GM18526 (cell line): ENCODE results near the gene STIP1.

Experiments used
- POLR2A ChIP-seq: IDR thresholded peaks from 3 replicates; pipeline ENCODE4 v1.6.1; 2011; ENCODE audit not compliant: insufficient read length; ENCODE audit errors: extremely low read depth

Gene STIP1

GRCh38 chr11:64222651-64223000 is 36.7 kb downstream of the STIP1 start:
- TF ChIP-seq POLR2A, result no peak

GRCh38 chr11:64223001-64223651 is 37.2 kb downstream of the STIP1 start:
- TF ChIP-seq POLR2A, result no peak

- TF ChIP-seq POLR2A, result peak; percentile 24
Measured at GRCh38 chr11:64224151-64224890, 38.4 kb downstream of the STIP1 start.

- no peak for TF ChIP-seq POLR2A
Measured at GRCh38 chr11:64224891-64225607, 39.1 kb downstream of the STIP1 start.

GRCh38 chr11:64225608-64226506 is 39.9 kb downstream of the STIP1 start, which contains the start of the genes NUDT22 and TRPT1:
NUDT22 (plus strand) TSS chr11:64226274; CDS start chr11:64226653, 379 bp downstream.
TRPT1 (minus strand) TSS chr11:64226186; CDS start chr11:64225860, 326 bp downstream.
- TF ChIP-seq POLR2A, result peak; percentile 80

- TF ChIP-seq POLR2A, result no peak
Measured at GRCh38 chr11:64226507-64227051, 40.6 kb downstream of the STIP1 start.

- TF ChIP-seq POLR2A, result no peak
Measured at GRCh38 chr11:64227405-64227956, 41.5 kb downstream of the STIP1 start.

GRCh38 chr11:64229090-64229743 is 43.2 kb downstream of the STIP1 start:
- TF ChIP-seq POLR2A, result no peak

- TF ChIP-seq POLR2A, result no peak
Measured at GRCh38 chr11:64229744-64230170, 43.8 kb downstream of the STIP1 start.

- peak; percentile 52 for TF ChIP-seq POLR2A
Measured at GRCh38 chr11:64230171-64230984, 44.4 kb downstream of the STIP1 start, which contains the start of gene DNAJC4. DNAJC4 (plus strand) TSS chr11:64230548; CDS start chr11:64230855, 307 bp downstream.

- no peak for TF ChIP-seq POLR2A
Measured at GRCh38 chr11:64230985-64231365, 45.0 kb downstream of the STIP1 start.

- no peak for TF ChIP-seq POLR2A
Measured at GRCh38 chr11:64231546-64231945, 45.6 kb downstream of the STIP1 start.
